Measurements from ENCODE around the gene PIP5K1C.

GRCh38 chr19:3653865-3654513, 46.3 kb downstream of the PIP5K1C start:
- TF ChIP-seq CTCF (IDR thresholded peaks at IDR 0.05), result no peak
- TF ChIP-seq POLR2A (IDR thresholded peaks at IDR 0.05), result no peak
- no peak for TF ChIP-seq POLR2AphosphoS5 (IDR thresholded peaks at IDR 0.05)
- TF ChIP-seq EP300 (IDR thresholded peaks at IDR 0.05; ENCODE audit: low read depth), result no peak
